GM21381 (cell line): ENCODE measurements around the gene CCSER1.
"Not testable (repeated sequence)": the region's sequence is repeated elsewhere in the genome, so short reads cannot be mapped to it uniquely, and the experiment has no call there.

ENCODE experiments used
- ATAC-seq: cut with Tn5 transposase; IDR thresholded peaks from one replicate; pipeline ENCODE4 v1.9.1; 2021; ENCODE audit warnings: mild to moderate bottlenecking, moderate library complexity; ENCODE audit not compliant: unreplicated experiment

CCSER1 gene

DNA sequence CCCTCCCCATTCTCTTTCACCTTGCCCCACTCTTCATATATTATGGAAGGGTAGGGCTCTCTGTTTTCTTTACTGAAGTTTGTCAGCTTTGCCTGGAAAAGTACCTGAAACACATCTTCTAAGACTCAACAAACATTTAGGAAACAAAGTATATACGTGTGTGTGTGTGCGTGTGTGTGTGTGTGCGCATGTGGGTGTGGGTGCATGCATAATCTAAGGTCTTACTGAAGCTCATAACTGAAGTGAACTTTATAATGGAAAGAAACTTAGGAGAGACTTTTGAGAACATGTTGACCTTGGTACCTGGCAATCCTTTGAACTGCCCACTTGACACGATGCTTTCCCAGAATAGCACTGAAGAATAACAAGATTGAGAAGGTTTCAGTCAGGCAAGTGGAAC is 1190.2 kb downstream of the CCSER1 start:
- ATAC-seq, result no peak

DNA sequence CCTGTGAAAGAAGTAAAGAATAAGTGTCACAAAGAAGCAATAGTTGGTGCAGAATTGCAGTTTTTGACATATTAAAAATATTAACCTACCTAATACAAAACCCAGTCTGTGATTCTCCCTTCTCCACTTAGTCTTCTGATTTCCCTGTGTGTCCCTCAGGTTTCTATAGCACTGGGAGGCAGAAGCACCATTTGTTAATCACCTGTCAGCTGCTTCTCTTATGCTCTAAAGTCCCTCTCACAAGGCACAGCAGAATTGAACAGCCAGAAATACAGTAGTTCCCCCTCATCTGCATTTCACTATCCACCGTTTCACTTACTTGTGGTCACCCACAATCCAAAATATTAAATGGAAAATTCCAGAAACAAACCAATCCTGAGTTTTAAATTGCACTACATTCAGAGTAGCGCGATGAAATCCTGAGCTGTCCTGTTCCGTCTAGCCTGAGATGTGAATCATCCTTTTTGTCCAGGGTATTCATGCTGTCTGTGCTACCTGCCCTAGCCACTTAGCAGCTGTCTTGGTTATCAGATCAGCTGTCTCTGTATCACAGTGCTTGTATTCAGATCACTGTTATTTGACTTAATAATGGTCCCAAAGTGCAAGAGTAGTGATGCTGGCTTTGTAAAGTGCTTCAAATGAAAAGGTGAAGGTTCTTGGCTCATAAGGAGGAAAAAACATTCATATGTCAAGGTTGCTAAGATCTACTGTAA is 1192.5 kb downstream of the CCSER1 start:
- no peak for ATAC-seq

DNA sequence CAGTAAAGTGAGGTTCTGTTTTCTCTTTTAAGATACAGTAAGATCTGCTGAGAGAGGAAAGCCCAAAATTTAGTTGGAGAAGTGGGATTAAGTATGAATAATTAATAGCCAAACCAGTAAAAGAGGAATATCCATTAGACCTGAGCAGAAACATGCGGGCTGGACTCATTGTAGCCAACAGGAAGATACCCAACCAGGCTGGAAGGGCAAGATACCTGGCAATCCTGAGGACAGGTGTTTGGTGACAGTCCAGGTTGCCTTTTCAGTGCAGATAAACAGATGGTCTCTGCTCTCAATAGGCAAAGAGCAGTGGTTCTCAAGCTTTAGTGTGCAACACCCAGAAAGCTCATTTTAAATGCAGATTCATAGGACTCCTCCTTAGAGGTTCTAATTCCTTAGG is 1195.8 kb downstream of the CCSER1 start:
- ATAC-seq, result no peak

DNA sequence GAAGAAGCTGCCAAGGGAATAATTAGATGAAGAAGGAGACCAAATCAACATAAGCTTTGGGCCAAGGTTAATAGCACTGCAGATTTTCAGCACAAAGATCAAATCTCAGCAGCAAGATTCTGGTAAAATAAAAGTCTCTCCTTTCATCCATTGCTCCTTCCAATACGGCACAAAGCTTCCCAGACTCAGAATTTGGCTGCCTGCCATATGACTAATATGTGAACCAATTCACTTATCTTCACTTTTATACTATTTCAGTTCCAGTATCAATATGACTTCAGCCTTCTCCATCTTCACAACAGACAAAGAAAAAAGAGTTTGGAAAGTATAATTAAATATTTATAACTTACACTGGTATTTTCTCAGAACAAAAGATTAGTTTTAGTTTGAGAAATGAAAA is 1198.3 kb downstream of the CCSER1 start:
- no peak for ATAC-seq

DNA sequence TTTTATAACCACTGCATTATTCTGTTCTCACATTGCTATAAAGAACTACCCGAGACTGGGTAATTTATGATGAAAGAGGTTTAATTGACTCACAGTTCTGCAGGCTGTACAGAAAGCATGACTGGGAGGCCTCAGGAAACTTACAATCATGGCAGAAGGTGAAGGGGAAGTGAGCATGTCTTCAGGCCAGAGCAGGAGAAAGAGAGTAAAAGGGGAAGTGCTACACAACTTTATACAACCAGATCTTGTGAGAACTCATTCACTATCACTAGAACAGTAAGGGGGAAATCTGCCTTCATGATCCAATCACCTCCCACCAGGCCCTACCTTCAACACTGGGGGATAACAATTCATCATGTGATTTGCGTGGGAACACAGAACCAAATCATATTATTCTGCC is 1199.0 kb downstream of the CCSER1 start:
- not testable (repeated sequence) for ATAC-seq

DNA sequence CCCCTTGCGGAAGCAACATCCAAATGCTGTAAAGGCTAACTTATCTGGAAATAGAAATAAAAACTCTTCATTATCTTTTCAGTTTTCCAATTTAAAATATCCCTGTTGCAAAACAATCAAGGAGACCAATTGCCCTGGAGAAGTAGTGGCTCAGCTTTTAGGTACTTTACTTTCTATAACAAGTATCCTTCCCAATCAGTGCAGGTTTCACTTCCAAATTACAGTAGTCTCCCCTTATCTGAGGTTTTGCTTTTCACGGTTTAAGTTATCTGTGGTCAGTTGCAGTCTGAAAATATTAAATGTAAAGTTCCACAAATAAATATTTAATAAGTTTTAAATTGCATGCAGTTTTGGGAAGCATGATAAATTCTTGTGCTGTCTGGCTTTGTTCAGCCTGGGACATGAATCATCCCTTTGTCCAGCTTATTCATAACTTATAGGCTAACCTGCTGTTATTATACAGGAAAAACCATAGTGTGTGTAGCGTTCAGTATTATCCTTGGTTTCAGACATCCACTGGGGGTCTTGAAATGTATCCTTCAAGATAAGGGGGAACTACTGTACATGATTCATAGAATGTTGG is 1203.5 kb downstream of the CCSER1 start:
- no peak for ATAC-seq

DNA sequence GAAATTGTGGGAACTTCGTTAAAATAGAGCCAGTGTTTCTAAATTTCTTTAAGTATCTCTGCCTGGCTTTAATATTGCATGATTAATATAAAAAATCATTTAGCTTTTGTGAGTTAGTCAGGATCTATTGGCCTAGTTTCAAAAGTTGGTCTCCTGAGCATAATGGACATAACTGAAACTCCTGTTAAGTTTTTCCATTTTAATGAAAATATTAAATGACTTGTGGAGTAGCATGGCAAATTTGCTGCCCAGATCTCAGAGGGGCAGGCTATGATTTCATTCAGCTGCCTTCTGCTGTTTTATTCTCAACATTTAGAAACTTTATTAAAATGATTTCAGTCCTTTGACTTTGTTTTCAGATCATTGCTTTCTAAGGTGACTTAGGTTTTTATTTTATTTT is 1213.6 kb downstream of the CCSER1 start:
- ATAC-seq, result no peak

DNA sequence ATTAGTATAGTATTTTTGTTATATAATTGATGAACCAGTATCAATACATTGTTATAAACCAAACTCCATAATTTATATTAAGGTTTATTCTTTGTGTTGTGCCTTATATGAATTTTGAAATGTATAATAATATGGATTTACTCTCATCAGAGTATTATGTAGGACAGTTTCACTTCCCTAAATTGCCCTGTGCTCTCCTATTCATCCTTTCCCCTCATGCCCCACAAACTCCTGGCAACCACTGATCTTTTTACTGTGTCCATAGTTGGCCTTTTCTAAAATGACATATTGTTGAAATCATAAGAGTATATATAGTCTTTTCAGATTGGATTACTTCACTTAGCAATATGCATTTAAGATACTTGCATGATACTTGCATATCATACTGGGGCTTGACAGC is 1218.4 kb downstream of the CCSER1 start:
- peak; percentile 72 for ATAC-seq

DNA sequence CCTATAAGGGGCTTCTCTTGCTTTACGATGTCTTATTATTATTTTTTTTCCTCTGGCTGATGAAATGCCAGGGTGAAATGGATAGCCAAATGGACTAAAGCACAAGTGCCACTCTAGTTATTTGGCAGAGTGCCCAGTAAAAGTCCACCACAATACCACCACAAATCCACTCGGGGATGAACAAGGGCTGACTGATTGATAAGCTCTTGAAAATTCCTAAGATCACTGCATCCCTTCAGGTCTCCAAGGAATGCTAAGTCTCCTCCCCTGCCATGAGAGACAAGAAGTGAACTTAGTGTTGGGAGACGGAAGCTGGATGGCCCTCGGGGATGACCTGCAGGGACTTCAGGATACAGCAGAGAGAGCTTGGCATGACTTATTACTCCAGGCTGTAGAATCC is 1229.3 kb downstream of the CCSER1 start:
- not testable (repeated sequence) for ATAC-seq

DNA sequence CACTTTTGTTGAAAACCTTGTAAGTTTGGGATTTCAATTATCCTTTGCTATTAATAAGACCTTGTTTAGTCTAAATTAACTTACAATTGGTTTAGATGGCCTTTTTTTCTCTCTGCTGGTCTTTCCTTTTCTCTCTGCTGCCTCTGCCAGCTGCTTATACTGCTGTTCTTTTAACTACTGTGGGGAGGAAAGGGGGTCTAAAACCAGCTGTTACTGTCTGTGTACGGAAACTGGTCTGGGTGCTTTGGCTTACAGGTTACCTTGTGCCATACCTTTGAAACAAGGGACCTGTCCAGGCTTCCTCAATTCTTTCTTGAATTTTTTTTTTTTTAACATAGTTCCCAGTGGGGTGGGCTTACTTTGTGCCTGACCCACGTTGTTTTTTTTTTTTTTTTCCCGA is 1230.8 kb downstream of the CCSER1 start:
- ATAC-seq, result not testable (repeated sequence)

DNA sequence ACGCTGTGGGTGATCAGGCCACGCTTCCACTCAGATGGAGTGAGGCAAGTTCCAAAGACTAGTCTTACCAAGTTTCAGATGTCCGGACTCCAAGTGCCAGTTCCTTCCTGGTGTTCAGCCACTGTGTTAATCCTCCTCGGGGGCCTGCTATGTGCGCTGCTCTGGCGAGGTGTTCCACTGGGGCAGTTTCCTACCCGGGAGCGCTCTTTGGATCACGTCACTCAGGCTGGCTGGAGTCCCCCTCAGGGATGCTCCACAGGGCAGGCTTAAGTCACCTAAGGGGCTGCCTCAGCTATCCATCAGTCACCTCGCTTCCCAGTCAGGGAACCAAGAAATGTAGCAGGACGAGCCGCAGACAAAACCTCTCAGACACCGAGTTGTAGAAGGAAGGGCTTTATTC is 1231.4 kb downstream of the CCSER1 start:
- ATAC-seq, result not testable (repeated sequence)

DNA sequence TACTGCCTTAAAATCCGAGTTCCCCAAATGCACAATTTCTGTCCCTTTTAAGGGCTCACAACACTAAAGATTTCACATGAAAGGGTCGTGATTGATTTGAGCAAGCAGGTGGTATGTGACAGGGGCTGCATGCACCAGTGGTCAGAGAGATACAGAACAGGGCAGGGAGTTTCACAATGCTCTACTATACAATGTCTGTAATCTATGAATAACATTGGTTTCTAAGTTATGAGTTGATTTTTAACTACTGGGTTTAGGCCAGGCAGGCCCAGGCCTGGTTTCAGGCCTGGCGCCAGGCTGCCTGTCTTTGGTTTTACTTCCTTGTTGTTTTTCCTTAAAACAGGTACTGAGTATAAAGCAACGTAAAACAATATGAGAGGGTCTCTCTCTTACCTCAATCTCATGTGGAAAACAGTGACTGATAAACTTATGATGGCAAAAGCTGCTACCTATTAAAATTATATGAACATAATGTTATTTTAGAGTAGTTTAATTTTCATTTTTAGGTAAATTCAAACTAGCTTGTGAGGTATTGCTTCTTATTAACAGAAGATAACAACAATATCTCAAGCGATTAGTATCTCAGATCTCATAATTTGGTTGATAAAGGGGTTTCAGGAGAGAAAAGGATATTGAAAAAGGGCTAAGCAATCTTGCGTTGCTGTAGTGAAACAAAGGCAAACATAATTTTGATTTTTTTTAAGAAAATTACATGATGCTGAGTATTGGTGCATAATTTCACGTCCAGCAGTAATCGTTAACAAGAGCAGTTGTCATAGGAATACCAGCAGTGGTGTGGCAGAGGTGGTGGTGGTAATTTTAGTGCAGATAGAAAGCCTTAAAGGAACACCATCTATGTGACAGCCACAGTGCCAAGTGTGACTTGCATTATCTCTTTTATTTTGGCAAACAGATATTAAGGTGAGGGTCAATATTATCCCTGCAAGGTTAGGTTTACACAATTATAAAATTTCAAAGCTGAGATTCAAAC is 1232.1 kb downstream of the CCSER1 start:
- ATAC-seq, result no peak

DNA sequence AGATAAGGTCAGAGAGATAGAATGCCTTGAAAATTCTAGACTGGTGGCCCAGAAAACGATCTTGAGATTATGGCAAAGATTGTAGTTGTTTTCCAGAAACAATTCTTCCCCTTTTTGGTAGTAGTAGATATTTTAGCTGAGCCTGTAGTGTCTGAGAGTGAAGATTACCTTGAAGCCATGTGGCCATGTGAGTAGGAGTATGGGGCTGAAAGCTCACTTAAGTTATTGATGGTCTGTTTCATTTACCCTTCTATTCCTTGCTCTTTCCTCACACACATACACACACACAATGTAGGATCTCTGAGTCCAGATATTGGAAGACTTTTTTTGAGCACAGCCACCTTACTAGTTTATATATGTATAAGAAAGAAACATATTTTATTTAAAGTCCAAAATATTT is 1234.9 kb downstream of the CCSER1 start:
- no peak for ATAC-seq

DNA sequence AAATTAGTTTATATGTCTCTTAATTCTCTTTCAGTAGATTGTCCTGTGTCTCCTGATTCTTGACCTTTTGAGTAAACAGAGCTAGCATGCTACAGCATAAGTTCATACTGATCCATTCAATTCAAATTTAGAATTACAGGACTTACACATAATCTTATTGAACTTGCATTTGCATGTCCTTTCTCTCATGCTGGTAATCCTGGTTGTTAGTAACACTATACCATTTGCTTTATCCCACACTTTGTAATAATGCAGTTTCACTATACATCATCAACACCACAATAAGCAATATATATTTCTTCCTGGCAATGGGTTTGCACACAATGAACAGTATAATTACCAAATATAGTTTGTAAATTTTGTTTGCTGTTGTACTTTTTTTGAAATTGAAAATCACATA is 1239.4 kb downstream of the CCSER1 start:
- ATAC-seq, result no peak

DNA sequence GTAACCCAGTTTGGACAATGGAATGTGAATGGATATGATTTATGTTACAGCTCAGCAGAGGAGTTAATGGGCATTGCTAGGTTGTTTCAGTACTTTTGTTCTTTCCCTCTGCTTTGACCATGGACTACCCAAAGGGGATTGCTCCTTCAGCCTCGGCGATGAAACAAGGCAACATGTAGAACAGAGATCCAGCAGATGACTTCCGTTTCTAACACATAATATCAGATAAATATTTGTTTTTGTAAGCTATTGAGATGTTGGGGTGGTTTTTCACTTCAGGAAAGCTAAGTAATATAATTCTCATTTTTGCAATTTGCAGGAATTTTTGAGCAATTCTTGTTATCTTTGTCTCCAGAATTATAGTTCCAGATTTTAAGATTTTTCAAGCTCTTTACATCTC is 1241.9 kb downstream of the CCSER1 start:
- ATAC-seq, result no peak

DNA sequence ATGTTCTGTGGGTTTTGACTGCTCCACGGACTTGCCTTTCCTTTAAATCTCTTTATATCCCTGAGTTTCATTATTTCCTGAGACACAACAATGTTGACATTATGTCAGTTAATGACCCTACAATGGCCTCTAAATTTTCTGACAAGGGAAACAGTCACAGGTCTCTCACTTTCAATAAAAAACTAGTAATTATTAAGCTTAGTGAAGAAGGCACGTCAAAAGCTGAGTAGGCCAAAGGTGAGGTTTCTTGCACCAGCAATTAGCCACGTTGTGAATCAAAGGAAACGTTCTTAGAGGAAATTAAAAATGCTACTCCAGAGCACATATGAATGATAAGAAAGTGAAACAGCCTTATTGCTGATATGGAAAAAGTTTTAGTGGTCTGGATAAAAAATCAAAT is 1246.4 kb downstream of the CCSER1 start:
- no peak for ATAC-seq

DNA sequence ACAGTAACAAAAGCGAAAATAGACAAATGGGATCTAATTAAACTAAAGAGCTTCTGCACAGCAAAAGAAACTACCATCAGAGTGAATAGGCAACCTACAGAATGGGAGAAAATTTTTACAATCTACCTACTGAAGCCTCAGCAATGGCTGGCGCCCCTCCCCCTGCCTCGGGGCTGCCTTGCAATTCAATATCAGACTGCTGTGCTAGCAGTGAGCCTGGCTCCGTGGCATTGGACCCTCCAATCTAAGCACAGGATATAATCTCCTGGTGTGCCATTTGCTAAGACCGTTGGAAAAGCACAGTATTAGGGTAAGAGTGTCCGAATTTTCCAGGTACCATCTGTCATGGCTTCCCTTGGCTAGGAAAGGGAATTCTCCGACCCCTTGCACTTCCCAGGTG is 1278.2 kb downstream of the CCSER1 start:
- not testable (repeated sequence) for ATAC-seq

DNA sequence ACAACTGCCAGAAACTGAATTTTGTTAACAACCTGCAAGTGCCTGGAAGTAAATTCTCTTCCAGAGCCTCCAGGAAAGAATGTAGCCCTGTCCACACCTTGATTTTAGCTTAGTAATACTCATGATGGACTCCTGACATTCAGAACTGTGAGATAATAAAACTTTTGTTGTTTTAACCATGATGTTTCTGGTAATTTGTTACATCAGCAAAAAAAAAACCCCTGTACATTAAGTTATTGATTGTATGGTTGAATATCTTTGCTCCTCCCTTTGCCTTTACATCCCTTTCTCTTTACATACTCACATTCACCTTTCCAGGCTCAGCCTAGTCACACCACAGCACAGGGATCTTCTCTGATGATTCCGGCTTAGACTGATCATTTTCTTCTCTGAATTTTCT is 1294.8 kb downstream of the CCSER1 start:
- no peak for ATAC-seq

DNA sequence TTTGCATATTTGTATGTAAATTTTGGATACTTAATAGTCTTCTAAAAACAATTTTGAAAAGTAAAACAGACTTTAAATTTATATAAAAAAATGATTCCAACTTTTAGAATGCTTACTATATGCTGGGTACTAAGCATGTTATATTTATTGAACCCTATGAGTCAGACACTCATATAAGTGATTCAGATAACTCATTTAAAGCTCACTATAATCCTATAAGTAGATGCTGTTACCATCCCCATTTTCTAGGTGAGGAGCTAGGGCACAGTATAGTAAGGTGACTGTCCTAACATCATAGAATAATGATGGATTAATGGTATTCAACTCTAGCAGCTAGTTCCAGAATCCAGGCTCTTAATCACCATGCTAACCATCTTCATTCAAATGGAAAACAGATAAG is 1299.5 kb downstream of the CCSER1 start:
- ATAC-seq, result no peak

DNA sequence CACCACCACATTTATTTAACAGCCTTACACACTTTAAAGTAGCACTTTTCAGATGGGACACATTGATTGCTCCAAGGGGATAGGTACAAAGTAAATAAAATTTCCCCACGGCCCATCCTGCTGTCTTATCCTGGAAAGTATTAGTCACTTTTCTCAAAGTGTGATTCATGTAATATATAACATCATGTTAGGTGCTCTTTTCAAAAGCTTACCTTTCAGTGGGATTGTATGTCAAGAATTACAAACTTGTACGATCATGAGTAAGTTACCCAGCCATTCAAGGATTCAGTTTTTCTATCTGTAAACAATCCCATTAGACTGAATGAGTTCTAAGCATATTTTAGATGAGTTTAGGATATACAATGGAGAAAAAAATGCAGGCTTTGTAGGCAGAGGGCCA is 1300.0 kb downstream of the CCSER1 start:
- no peak for ATAC-seq

DNA sequence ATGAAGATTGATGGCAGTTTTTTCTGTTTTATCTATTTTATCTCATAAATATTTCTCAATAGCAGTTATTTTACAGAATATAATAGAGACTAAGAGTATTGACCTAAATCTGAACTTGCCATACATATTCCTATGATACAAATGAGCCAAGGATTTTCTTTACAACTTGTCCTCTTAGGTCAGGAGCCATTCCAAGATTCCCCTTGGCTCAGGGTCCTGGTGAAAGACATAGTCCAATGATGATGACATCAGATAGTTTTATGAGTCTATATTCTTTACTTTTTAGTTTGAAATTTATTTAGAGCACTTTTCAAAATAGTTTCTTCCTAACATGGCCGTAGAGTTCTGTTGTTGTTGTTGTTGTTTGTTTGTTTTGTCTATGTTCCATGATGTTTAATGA is 1307.4 kb downstream of the CCSER1 start:
- no peak for ATAC-seq

DNA sequence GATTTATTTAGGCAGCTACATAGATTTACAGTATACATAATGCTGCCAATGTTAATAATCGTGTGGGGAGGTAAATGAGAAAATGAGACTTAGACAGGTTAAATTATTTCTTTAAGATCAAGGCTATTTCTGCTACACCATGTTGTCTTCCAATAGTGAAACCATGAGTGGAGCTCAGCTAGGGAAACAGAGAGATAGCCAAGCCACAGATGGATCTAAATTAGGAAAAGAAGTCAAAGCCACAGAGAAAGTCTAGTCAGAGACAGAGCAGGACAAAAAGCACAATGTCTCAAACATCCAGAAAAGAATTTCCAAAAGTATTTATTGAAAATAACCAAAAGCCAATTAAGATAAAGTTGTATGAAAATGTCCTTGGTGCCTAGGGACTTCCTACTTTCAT is 1309.4 kb downstream of the CCSER1 start:
- ATAC-seq, result no peak
